Adrenal gland (tissue), 5 donors: ENCODE results near the gene INPP4B.

Source experiments
- POLR2A ChIP-seq, 2 donors: fragments of 450-650 bp; IDR thresholded peaks; one replicate each; pipeline ENCODE4 v1.6.1; 2017; ENCODE audit warnings: antibody characterized with exemption in 2 of 2, mild to moderate bottlenecking in 2 of 2, moderate library complexity in 1 of 2
- TF ChIP-seq, protein P1 (sequence below), 6 experiments: fragments of 450-650 bp in 4 of 6; fragments of 200-600 bp in 2 of 6; sonication (generic) in 1 of 6; IDR thresholded peaks; 1 replicate in 5 of 6; 2 replicates in 1 of 6; pipeline versions ENCODE4 v1.5.1 to v1.8.0; 2016 to 2021; ENCODE audit warnings: antibody characterized with exemption in 6 of 6, mild to moderate bottlenecking in 2 of 6, moderate library complexity in 1 of 6
- donor health status: DM: no; HTN: no; CAD: no.

DNA sequence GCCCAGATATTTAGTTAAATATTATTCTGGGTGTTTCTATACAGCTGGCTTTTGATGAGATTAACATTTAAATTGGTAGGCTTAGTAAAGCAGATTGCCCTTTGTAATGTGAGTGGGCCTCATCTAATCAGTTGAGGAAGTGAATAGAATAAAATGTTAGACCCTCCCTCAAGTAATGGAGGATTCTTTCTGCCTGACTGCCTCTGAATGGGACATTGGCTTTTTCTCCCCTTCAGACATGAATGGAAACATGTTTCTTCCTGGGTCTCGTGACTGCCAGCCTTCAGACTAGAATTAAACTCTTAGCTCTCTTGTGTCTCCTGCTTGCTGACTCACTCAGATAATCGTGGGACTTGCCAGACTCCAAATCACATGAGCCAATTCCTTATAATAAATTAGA is 266.7 kb downstream of the INPP4B start:
- TF ChIP-seq, protein P1, sequence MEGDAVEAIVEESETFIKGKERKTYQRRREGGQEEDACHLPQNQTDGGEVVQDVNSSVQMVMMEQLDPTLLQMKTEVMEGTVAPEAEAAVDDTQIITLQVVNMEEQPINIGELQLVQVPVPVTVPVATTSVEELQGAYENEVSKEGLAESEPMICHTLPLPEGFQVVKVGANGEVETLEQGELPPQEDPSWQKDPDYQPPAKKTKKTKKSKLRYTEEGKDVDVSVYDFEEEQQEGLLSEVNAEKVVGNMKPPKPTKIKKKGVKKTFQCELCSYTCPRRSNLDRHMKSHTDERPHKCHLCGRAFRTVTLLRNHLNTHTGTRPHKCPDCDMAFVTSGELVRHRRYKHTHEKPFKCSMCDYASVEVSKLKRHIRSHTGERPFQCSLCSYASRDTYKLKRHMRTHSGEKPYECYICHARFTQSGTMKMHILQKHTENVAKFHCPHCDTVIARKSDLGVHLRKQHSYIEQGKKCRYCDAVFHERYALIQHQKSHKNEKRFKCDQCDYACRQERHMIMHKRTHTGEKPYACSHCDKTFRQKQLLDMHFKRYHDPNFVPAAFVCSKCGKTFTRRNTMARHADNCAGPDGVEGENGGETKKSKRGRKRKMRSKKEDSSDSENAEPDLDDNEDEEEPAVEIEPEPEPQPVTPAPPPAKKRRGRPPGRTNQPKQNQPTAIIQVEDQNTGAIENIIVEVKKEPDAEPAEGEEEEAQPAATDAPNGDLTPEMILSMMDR (IDR thresholded peaks at IDR 0.05), result no peak
- no peak for TF ChIP-seq POLR2A (IDR thresholded peaks at IDR 0.05)
